ENCODE measurements around the gene SRD5A3. TPM values are rescaled to one million over a fixed set of nuclear protein-coding genes. Genes with fewer than 3 reads are reported as not detected.

The SRD5A3 gene
- 4.8 and 5.4 TPM in 2 replicates for total RNA-seq (2014; rRNA removed; shearing (Covaris generic))

DNA sequence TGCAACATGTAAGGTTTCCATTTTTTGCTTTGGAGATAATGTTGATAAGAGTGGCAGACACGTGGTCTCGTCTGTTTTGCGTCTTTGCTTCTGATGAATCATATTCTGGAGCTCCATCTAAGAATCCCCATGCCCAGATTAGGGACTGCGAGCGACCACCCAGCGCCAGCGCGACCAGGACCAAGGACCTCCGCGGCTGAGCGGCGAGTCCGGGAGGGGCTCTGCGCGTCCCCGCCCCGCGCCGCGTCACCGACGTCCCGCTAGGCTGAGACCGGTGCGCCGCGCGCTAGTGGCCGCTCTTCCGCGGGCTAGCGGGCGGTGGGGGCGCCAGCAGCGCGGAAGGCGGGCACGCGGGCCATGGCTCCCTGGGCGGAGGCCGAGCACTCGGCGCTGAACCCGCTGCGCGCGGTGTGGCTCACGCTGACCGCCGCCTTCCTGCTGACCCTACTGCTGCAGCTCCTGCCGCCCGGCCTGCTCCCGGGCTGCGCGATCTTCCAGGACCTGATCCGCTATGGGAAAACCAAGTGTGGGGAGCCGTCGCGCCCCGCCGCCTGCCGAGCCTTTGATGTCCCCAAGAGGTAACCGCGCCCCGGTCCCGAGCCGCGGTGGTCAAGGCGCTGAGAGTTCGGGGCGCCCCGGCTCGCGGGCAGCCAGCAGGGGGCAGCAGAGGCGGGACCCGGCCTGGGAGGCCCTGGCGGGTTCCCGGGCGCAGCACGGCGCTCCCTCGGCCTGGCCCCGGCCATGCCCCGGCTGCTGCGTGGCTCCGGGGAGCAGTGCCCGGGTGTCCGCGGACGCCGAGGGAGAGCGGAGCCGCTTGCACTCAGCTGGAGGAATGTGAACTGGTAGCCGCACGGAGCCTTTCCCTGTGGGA, at the start of gene SRD5A3:
Gene SRD5A3 (plus strand): TSS at position 263 of the 871 bp plus-strand sequence. CDS start 95 bp downstream, at position 358.
- DNase-seq (ENCODE audit: low read depth) = peak; percentile 76

DNA sequence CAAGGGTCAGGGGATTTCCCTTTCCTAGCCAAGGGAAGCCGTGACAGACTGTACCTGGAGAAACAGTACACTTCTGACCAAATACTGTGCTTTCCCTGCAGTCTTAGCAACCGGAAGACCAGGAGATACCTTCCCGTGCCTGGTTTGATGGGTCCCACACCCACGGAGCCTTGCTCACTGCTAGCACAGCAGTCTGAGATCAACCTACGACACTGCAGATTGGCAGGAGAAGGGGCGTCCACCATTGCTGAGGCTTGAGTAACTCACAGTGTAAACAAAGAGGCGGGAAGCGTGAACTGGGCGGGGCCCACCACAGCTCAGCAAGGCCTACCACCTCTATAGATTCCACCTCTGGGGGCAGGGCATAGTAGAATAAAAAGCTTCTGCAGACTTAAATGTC, 48.7 kb upstream of the SRD5A3 start:
- DNase-seq (ENCODE audit: low read depth) = peak; percentile 36

DNA sequence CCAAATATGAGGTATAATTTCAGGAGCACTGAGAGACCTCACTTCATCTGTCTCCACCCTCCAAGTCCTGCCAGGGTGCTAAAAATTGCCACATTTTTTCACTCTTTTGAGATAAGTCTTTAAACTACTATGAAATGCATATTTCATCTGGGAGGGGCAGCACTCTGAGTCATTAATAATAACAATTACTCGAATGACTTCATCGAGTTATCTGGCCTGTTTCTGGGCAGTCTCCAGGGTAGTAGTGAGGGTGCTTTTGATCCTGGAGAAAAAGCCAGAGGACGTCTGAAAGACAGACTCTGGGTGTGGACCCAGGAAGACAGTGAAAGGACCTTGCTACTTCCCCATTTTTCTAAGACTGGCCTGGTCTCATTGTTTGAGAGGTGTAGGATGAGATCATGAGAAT, 42.3 kb upstream of the SRD5A3 start:
- peak; percentile 6 for DNase-seq (ENCODE audit: low read depth)

DNA sequence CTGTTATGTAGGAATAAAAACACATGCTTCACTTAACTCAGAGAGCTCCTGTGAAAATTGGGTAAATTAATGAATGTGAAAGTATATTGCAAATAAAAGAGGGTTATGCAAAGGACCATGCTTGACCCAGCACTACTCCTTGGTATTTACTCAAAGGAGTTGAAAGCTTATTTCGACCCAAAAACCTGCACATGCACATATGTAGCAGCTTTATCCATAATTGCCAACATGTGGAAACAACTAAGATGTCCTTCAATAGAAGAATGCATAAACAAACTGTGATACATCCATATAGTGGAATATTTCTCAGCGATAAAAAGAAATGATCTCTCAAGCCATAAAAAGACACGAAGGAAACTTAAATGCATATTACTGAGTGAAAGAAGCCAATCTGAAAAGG, 41.7 kb upstream of the SRD5A3 start:
- no peak for DNase-seq (ENCODE audit: low read depth)

DNA sequence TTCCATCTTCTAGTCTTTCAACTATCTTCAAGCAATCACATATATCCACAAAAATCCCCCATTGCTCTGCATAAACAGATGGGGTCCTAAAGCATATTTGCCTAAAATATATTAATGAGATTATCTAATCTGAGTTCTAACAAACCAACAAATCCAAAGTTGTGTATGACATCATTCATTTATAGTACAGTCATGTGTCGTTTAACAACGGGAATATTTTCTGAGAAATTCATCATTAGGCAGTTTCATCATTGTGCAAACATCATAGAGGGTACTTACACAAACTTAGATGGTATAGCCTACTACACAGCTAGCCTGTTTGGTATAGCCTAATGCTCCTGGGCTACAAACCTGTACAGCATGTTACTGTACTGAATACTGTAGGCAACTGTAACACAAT, 38.0 kb upstream of the SRD5A3 start:
- DNase-seq (ENCODE audit: low read depth) = no peak

DNA sequence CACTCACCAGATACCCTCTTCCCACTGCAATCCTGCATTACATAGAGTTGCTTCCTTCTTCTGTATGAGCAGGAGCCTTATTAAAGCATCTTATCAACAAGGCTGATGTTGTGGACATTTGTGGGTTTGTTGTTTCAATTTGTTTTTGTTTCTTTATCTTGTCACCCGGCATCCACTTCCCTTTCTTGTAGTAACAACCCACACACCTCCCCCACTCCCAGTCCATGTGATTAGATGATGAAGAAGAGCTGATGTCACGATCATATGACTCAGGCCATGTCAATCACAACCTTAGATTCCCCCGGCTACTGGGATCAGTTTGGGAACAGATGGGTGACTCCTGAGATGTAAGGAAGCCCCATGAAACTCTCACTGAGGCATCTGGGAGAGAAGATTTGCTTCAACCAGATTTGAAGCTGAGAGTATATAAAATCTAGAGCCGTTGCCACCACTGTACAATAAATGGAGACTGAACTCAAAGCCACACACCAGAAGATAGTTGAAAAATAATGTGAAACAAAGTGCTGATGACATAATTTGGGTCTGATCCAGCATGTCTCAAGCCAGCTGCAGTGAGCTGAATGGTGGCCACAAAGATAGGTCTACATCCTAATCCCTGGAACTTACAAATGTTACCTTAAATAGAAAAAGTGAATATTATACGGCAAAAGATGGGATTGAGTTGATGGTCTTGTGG, 34.1 kb upstream of the SRD5A3 start:
- no peak for DNase-seq (ENCODE audit: low read depth)

DNA sequence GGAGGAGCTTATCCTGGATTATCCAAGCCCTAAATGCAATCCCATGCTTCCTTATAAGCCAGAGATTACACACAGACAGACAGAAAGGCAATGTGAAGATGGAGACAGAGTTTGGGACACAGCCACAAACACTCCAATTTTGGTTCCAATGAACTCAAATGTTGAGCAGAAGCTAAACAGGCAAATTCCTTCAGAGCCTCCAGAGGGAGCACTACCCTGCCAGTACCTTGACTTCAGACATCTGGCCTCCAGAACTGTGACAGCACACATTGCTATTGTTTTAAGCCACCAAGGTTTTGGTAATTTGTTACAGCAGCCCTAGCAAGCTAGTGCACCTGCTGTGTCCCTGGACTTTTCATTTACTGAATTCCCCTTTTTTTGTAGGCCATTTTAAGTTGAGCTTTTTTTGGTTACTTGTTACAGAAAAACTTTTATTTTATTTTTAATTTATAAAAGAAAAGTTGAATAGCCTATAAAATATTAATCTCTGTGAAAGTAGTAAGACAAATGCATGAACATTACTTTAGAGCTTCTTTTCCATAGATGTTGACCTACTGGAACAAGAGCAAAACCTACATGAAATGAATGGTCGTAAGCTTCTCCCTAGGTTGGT, 33.4 kb upstream of the SRD5A3 start:
- peak; percentile 3 for DNase-seq (ENCODE audit: low read depth)

DNA sequence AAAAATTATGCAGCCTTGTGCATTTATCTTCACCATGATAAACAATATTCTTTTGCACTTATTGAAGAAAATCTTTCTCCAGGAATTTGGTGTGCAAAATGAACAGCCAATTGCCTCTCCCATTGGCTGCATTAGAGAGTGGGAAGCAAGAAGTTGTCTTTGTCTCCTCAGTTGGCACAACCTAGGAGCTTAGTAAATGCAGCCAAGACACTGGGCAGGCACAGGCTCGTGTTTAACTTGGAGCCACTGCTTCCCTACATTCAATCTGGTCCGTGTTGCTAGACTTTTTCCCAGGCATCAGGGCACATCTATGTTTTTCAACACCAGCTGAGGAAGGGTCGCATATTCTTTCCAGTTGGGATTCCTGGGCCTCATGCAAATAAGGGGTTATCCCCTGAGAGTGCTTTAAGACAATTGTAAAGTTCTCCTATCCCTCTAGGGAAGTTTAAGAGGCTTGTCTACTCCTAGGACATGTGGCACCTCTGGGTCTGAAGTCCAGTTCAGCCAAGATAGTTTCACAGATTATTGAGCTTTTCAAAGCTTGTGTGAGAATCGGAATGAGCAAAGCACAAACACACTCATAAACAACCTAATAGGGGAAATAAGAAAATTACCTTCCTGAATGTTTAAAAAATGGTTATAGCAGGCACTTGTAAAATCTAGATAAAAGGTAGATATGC, 31.8 kb upstream of the SRD5A3 start:
- no peak for DNase-seq (ENCODE audit: low read depth)

DNA sequence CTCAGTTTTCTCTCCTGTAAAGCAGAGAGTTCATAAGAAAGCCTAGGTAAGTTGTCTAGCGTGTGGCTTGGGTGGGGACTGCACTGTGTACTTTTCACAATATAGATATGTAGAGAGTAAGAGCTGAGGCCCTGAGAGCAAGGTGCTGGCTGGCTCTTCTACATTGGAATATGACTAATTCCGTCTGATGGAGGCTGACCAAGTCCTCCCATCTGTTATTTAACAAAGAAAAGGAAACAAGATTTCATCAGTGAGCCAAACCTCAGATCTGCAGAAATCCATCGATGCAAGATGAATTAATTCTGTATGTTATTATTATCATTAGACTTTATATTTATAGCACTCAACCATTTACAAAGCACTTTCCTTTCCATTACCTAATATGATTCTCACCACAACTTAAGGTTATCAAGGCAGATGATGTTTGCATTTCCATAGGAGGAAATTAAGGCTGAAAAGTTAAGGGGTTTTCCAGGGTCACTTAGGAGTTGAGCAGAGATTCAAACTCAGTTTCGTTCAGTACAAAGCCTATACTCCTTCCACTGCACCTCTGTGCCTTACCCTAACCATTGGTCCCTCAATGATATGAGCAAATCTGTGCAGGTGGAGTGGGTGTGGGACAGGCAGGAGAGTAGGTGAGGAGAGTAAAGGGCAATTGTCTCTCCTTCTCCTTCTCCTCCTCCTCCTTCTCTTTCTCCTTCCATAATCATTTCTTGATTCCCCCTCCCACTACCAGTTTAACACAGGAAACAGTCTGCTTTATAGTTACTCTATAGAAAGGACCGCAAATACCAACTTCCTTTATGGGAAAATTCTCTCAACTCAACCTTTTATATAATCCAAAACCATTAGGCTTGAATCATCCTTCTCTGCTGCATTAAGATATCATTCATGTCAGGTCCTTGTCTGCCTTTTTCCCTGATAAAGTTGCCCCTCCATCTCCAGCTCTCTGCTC, 27.6 kb upstream of the SRD5A3 start:
- DNase-seq (ENCODE audit: low read depth) = no peak

DNA sequence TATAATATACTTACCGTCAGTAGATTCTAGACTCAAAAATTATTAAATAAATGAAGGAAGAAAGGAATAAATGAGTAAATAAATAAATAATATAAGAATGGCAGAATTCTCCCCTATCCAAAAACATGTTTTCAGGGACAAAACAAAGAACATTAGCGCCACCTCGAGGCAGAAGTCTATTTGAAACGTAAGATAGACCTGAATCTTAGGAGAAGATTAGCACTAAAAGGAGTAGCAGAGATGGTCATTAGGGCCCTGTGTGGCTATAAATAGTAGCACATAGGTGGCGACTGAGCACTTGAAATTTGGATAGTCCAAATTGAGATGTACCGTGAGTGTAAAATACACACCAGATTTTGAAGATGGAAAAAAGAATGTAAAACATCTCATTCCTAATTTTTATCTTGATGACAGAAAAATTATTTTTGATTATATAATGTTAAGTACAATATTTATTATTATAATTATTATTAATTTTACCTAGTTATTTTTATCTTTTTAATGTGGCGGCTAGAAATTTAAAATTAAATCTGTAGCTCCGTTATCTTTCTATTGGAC, 24.3 kb upstream of the SRD5A3 start:
- peak; percentile 36 for DNase-seq (ENCODE audit: low read depth)

DNA sequence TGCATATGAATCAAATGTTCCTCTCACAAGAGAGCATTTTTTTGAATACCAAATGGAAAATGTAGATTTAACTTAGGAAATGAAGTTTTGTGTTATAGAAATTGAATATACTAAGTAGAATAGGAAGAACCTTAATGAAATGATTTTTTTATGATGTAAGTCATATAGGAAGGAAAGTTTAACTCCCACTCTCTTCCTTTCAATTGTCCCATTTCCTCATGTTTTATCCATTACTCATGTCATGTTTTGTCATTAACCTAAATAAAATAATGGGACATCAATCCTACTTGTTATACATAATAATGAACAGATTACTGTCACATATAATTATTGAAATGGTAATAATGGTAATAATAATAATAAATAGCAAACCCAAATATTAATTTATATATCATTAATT, 22.7 kb upstream of the SRD5A3 start:
- no peak for DNase-seq (ENCODE audit: low read depth)

DNA sequence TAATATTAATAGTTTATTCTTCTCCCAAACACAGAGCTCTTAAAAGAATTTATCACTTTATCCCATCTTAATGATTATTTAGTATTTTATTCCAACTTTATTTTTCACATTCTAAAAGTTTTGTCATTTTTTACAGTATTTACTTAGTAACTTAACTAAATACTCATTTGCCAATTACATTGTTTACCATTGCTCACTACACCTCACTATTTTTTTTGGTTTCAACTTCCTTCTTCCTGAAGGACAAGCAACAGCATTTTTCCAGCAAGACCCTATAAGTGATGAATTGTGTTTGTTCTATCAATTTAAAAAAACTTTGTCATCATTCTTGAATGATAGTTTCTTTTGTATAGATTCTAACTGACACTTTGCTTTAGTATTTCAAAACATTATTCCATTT, 19.4 kb upstream of the SRD5A3 start:
- DNase-seq (ENCODE audit: low read depth) = no peak

DNA sequence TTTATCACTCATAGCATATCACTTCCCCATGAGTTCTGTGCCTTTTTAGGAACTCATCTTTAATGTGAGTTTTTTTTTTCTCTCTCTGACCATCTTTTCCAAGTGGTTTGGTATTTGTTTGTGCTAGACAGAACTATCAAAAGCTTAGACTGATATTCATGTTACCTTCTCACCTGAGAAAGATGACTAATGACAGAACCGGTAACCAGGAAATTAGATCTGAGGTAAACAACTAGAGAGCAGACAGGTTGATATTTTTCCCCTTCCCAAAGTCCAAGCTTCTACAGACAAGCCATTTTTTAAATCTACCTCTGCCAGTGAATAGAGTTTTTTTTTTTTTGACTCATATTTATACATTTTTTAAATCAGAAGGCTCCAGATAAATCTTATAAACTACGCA, 17.0 kb upstream of the SRD5A3 start:
- no peak for DNase-seq (ENCODE audit: low read depth)

DNA sequence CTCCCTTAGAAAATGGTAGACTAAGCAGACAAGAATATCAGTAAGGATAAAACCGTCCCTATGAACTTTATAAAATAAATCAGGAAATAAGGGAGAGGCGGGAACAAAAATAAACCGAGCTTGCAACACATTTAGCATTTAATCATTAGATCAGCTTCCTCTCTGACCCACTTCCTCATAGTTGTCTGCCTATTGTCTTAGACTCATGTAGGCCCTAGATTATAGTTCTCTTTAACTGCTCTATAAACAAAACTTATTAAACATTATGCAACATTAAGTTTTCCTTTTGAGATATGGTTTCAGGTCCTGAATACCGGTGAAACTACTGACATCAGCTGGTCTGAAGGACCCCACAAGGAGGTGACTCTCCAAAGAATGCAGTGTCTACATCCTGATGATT, 15.8 kb upstream of the SRD5A3 start:
- DNase-seq (ENCODE audit: low read depth) = no peak

DNA sequence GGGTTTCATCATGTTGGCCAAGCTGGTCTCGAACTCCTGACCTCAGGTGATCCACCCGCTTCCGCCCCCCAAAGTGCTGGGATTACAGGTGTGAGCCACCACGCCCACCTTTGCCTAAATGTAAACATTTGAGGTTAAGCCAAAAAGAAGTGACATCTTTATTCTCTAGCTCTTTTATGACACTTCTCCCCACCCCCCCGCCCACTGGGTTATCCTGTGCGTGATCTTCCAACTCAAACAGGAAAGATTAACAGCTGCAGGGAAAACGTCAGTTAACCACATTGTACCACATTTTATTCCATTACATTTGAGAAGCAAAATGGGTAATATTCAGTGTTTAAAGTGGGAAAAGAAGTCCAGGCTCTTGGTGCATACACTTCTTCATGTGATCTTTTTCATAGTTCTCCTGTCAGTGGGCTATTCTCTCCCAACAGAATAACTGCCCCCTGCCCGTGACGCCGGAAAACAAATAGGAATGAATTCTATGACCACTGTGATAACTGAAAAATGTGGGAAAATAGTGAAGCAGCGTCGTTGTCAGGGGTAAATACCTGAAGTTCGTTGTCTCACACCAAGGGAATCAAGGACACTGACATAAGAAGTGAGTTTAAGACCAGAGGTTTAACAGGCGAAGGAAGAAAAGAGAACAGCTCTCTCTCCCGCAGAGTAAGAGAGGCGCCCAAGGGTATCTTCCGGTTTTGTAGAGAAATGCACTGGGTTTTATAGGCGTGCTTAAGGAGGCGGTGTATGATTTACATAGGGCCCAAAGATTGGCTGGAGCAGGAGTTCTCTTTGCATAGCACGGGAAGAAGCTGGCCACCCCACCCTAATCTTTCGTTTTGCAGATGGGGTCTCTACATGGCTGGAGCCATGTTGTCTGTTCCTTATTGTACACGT, 9.7 kb upstream of the SRD5A3 start:
- no peak for DNase-seq (ENCODE audit: low read depth)

DNA sequence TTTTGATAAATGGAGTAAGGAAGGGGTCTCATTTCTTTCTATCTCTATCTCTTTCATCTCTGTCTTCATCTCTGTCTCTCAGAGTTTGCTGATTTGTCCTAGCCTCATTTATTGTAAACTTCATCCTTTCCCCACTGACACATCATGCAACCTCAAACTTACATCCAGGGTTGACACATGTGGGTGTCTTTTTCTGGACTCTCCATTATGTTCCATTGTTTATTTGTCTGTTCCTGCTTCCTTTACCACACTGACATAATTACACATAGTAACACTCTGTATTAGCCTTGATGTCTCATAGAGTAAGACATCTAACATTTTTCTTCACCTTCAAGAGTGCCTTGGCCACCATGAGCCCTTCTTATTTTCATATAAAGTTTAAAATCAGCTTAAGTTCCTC, 8.1 kb upstream of the SRD5A3 start:
- DNase-seq (ENCODE audit: low read depth) = no peak

DNA sequence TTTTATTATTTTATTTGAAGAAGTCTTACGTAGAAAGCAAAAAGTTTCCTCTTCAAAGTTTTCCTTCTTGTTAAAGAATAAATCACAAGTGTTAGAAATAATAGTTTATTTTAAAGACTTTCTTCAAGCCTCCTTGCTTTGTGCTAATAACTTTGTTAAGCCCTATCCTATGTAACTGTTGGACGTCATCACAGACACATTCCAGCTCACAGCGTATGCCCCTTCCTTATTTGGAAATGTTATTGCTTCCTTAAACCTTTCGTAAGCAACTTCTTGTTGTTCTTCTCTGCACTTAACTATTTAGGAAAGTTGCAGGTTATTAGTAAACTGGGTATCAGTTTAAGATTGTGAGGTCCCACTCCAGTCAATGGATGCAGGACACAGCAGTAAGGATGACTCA, 7.6 kb upstream of the SRD5A3 start:
- no peak for DNase-seq (ENCODE audit: low read depth)

DNA sequence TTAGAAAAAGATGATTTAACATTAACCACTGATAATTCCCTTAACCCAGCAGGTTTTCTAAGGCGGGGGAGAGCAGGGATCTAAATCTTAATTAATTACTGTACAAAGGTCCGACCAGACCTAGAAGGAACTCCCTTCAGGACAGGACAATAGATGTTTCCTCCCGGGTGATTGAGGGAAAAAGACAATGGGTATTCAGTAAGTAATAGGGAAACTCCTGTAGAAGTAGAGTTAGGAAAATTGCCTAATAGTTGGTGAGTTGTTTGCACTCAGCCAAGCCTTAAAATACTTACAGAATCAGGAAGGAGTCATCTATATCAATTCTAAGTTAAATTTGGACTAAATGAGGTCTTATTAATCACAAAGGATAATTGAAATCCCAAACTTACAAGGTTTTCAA, 5.8 kb upstream of the SRD5A3 start:
- DNase-seq (ENCODE audit: low read depth) = no peak

DNA sequence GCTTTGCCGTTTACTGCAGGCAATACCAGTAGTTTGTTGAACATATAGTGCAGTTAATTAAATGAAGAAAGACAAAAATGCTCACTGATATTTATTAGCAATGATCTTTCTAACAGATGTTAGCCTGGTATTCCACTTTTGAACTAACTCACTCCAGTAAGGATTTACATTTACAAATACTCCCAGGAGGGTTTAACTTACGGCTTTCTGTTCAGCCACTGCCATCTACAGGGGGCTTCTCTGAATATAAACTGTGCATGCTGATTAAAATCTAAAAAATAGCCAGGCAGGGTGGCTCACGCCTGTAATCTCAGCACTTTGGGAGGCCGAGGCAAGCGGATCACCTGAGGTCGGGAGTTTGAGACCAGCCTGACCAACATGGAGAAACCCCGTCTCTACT, 2.2 kb upstream of the SRD5A3 start:
- no peak for DNase-seq (ENCODE audit: low read depth)

DNA sequence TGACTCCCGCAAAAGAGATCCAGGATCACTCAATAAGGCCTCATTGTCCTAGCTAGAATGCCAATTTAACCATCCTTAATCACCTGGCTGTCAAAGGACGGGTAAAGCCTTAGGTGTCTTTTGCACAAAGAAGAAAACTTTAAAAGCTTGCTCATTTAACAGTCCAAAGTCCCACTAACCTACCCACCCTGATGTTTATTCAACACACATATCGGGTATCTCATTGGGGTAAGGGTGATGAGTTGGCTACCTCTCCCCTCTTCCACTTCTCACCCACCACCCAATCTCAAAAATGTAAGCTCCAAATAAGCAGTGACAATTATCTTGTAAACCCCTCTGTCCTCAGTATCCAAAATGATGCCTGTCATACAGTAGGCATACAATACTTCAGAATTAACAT, 988 bp upstream of the SRD5A3 start:
- no peak for DNase-seq (ENCODE audit: low read depth)
